H54 (cell line): Measurements from ENCODE around the gene FXYD6.
"Not testable (repeated sequence)": the region's sequence is repeated elsewhere in the genome, so short reads cannot be mapped to it uniquely, and the experiment has no call there.

Experiments
- DNase-seq: peaks from one replicate; pipeline ENCODE4 v3.0.0; 2011; ENCODE audit warnings: low spot score, mixed read lengths; ENCODE audit not compliant: insufficient read length
- FAIRE-seq: peaks from 3 replicates; lab custom pipeline; 2011; peaks lifted over from hg19 to GRCh38; lab: Jason Lieb, UNC
- POLR2A ChIP-seq: IDR thresholded peaks from 2 replicates; pipeline ENCODE4 v1.6.1; 2011; ENCODE audit warnings: low read depth, mild to moderate bottlenecking, low read length

The FXYD6 gene

DNA sequence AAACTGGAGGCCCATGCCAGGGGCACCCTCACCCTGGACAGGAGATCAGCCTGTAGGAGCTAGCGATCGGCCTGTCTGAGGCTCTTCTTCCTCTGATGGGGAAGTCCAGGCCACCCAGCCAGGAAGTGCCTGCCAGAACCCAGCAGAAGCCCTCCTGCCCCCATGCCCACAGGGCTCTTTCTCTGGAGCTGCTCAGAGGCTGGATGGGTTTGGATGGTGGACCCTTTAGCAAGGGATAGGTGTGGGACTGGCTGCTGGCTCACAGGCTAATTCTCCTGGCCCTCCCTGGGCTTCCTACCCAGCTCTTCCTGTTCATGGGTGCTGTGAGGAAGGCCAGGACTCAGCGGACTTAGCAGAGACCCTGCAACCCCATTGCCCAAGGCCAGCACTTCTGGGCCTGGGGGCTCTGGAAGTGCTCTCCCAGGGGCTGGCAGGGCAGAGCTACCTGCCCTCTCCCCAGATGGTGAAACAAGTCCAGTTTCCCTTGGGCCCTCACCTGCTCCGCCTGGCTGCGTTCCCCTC lies 59.6 kb downstream of the FXYD6 start:
- no peak for TF ChIP-seq POLR2A
- DNase-seq (no peak), FAIRE-seq (no peak)

GRCh38 chr11:117816151-117816741 lies 60.2 kb downstream of the FXYD6 start:
- TF ChIP-seq POLR2A = no peak
- DNase-seq = no peak
- FAIRE-seq = no peak

GRCh38 chr11:117815262-117815803 lies 61.1 kb downstream of the FXYD6 start:
- no peak for TF ChIP-seq POLR2A
- DNase-seq (no peak), FAIRE-seq (no peak)

DNA sequence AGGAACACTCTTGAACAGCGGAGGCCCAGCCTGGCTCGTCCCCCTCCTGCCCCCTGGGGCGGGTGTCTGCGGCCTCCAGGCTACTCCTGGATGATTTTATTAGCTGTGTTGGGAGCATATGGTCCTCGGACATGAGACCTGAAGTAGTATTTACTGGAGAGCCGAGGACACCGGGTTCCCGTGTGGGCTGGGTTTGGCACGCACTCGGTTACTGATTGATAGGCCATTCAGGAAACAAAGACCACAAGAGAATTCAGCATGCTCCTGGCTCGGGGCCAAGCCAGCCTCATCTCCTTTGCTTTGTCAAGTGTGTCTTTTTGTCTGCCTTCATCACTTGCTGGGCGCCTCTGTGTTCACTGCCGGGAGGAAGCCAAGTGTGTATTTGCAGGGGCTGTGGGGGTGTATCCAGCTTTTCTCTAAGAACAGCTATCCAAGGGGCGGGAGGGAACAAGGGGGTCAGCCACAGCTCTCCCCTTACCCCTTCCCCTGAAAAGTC lies 61.6 kb downstream of the FXYD6 start:
- FAIRE-seq (no peak), DNase-seq (no peak)
- TF ChIP-seq POLR2A = no peak

DNA sequence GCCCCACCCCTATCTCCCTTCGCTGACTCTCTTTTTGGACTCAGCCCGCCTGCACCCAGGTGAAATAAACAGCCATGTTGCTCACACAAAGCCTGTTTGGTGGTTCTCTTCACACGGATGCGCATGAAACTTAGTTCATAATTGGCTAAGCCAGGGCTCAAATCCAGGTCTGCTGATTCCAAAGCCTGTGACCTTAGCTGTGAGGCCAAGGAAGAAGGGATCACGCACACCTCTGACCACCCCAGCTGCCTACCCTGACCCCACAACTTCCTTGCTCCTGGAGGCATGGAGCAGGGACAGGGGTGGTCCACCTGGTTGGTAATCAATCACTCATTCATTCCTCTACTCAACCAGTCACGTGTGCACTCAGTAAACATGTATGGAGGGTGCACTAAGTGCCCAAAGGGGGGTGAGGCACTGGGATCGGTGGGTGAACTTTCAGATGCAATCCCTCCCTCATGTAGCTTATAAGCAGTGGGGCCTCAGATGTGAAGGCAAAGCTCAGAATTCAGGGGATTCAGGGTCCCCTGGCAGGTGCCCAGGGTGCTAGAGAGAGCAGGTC lies 62.2 kb downstream of the FXYD6 start:
- DNase-seq = no peak
- no peak for TF ChIP-seq POLR2A
- FAIRE-seq = no peak

DNA sequence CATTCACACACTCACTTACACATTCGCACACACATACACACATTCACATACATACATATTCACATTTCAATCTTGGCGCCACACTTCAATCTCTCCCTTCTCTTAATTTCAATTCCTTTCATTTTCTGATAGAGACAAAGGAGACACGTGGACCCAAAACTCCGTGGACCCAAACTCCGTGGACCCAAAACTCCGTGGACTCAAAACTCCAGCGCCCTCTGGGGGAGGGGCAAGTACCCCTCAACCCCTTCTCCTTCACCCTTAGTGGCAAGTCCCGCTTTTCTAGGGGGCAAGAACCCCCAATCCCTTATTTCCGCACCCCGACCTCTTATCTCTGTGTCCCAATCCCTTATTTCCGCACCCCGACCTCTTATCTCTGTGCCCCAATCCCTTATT lies 66.4 kb downstream of the FXYD6 start:
- DNase-seq, FAIRE-seq: not testable (repeated sequence)

DNA sequence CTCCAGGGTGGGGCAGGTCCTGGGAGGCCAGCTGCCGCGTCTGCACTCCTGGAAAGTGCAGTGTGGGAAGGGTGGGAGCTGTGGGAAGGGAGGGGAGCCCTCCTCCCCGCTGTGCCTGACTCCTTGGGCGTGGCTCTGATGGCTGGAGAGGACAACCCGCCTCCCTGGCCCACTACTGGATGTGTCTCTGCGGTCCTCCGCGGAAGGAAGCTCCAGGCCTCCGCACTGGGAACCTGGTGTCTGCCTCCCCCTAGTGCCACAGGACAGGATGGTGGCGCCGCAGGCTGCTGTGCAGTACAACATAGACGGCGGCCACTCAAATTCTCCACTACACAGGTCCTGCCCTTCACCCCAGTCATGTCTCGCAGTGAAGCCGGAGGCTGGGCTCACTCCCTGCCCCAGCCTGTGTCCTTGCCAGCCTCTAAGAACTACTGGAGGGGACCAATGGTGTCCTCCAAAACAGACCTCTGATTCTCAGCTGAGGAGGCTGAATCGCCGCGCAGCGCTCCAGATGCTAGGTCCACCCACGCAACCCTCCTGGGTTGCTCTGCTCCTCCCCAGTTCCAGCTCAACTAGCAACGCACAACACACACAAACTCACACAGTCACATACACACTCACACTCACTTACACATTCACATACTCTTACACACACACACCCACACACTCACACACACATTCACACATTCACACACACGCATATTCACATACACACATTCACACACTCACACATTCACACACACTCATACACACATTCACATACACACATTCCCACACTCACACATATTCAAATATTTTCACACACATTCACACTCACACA lies 67.0 kb downstream of the FXYD6 start:
- TF ChIP-seq POLR2A = no peak
- FAIRE-seq = no peak
- no peak for DNase-seq

DNA sequence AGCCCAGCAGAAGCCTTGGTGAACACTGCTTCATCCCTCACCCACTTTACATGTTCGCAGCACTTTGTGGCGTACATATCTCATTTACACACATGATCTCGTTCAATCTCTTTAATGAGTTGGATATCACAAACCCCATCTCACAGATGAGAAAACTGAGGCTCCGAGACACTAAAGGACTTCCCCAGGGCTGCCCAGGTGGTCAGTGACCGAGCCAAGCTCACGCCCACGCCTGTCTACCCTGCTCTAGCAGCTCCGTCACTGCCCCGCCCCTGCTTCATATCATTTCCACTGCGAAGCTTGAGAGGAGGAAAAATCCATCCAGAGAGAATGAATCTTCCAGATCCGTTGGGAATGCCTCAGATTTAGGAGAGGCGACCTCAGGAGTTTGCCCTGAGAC lies 67.7 kb downstream of the FXYD6 start:
- no peak for TF ChIP-seq POLR2A
- FAIRE-seq = no peak
- no peak for DNase-seq

GRCh38 chr11:117807482-117808327 lies 68.8 kb downstream of the FXYD6 start:
- FAIRE-seq (no peak), DNase-seq (peak; percentile 51)
- no peak for TF ChIP-seq POLR2A

GRCh38 chr11:117806846-117807245 lies 69.6 kb downstream of the FXYD6 start:
- no peak for DNase-seq

DNA sequence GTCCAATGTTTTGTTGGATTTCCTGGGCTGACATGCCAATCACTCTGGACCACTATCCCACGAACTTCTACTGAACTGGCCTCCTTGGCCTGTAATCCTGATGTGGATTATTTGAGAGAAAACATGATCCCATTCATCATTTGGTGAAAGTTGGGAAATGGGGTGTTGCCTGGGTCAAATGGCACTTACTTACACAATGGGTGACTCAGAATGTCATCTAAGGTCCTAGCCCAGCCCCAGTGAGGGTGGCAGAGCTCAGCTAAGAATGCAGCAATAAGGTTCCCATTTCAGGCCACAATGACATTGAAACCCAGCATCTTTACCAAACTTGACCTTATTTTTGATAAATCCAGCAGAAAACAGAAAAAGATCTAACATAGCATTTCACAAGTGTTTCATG lies 71.4 kb downstream of the FXYD6 start:
- DNase-seq (no peak), FAIRE-seq (no peak)

More at GRCh38 chr11:117806846-117807245, 69.6 kb downstream of the FXYD6 start:
- TF ChIP-seq POLR2A = no peak
- FAIRE-seq = no peak

DNA sequence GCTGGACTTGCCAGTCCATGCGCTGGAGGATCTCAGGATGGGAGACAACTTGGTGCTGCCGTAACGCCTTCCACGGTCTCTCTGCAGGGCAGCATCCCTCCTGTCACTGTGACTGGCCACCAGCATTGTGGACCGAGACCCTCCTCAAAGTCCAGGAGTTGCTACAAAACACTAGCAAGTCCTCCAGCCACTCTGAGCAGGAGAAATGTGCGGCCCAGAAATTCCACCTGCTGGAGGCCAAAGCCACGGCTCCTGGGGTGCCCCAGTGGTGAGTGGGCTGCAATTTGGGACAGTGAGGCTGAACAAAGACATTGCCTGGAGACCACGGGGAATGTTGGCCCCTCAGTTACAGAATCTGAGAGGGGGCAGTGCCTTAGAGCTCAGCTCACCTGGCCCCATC lies 72.6 kb downstream of the FXYD6 start:
- TF ChIP-seq POLR2A = no peak
- FAIRE-seq (no peak), DNase-seq (no peak)

More for the DNA sequence above, 71.4 kb downstream of the FXYD6 start:
- no peak for TF ChIP-seq POLR2A

GRCh38 chr11:117799634-117800033 lies 76.8 kb downstream of the FXYD6 start:
- FAIRE-seq (no peak), DNase-seq (no peak)
- TF ChIP-seq POLR2A = no peak
